Measurements from ENCODE around the gene ZNF236. TPM values are rescaled to one million over a fixed set of nuclear protein-coding genes. Genes with fewer than 3 reads are reported as not detected.
A peak's percentile ranks its signal among the peaks of the same experiment; 100 is the strongest.

ZNF236 gene
- total RNA-seq, 1 donor from 2014 or later, result 20.8 TPM

DNA sequence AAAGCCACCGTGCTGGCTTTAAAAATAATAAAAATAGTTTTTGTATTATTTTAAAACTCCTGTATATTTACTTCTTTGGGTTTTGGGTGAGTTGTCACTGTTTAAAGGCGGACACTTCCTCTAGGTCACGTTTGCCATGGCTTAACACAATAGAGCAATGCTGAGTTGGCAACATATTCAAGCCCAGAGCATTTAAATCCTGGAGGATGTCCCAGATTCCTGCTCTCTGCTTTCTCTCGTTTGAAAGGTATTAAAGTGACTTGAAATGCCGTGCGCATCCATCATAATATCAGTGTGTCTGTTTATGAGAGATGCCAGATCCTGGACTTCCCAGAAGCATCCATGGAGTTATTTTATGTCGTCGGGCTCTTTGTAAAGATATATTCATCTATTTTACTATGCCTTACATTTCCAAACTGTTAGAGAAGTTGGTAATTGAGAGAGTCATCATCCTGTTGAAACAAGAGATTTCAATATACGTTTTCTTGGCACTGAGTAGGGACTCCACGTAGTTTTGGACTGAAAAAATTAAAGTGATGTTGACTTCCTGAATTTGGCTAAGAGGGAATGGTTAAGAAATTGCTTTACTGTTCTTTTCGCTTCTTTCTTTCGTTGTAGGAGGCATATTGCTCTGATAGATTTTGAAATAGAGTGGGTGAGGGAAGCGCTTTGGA is 150.6 kb downstream of the ZNF236 start:
- DNase-seq (ENCODE audit: low spot score), result no peak

DNA sequence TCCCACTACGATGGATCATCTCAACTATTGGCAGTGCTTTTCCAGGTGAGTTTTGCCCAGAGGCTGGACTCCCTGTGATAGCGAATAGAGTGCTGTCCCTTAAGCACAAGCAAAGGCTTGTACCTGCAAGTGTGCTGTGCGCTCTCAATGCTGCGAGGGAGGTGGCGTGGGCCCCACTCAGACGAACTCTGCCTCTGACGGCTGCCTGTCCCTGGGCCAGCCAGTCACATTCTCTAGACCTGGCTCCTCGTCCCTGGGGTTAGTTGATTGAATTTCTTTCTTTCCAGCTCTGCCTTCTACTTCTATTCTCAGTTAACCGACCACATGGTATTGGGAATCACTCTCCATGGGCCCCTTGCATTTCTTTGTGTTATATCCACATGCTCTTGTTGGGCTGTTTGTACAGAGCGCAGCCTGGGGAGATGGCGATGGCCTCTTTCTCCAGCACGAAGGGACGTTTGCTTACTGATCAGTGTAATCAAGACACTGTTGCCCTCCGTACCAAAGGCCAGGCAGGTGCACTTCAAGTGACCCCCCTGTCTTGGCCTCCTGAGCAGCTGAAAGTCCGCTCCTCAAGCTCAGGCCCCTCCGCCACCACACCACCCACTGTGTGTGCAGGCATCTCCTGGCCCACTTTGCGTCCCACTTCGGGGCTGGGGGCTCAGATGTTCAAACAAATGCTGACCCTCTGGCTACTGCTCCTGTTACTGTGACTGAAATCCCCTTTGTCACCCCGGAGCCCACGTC is 151.3 kb downstream of the ZNF236 start:
- no peak for DNase-seq (ENCODE audit: low spot score)

DNA sequence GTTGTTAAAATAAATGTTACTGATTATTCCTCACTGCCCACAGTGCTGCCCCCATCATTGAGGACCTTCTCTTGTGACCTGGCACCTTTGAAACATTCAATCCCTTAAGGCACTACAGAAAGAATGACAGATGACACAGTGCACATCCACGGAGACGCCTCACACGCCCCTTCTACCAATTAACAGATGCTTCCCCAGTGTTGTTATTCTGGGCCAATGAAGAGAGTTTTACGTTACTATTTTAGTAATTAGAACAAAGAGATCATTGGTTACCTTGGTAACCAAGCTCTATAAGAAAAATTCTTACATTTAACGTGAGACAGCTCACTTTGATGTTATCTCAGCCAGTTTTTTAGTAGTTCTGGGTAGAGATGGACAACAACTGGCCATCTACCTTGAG is 152.0 kb downstream of the ZNF236 start:
- DNase-seq (ENCODE audit: low spot score), result no peak

- no peak for DNase-seq (ENCODE audit: low spot score)
Observed at GRCh38 chr18:76975577-76976110, 153.3 kb downstream of the ZNF236 start.

- DNase-seq (ENCODE audit: low spot score), result peak; percentile 58
Observed at GRCh38 chr18:76977108-76977621, 154.8 kb downstream of the ZNF236 start.

GRCh38 chr18:76977684-76978232 is 155.4 kb downstream of the ZNF236 start:
- DNase-seq (ENCODE audit: low spot score), result no peak

DNA sequence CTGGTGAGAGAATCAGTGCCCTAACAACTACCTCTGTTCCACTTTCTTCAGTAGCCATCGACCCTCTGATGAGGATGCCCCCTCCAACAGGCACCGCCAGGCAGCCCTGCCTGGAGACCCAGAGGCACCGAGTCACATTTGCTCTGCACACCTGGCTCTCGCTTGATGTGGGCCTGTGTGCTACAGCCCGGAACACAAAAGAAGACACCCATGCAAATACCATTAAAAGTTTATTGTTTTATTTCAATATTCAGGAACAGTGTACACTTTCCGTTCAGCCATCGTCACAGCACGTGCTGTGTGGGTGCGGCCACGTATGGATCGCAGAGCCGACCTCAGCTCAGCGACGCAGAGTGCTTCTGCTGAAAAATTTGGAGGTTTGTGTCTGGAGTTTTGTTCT is 156.3 kb downstream of the ZNF236 start:
- no peak for DNase-seq (ENCODE audit: low spot score)

- no peak for DNase-seq (ENCODE audit: low spot score)
Observed at GRCh38 chr18:76979111-76979751, 156.9 kb downstream of the ZNF236 start.

- no peak for DNase-seq (ENCODE audit: low spot score)
Observed at GRCh38 chr18:76979906-76980305, 157.5 kb downstream of the ZNF236 start.

- DNase-seq (ENCODE audit: low spot score), result no peak
Observed at GRCh38 chr18:76980663-76981395, 158.5 kb downstream of the ZNF236 start.

GRCh38 chr18:76981396-76981968 is 159.1 kb downstream of the ZNF236 start:
- DNase-seq (ENCODE audit: low spot score), result peak; percentile 58

DNA sequence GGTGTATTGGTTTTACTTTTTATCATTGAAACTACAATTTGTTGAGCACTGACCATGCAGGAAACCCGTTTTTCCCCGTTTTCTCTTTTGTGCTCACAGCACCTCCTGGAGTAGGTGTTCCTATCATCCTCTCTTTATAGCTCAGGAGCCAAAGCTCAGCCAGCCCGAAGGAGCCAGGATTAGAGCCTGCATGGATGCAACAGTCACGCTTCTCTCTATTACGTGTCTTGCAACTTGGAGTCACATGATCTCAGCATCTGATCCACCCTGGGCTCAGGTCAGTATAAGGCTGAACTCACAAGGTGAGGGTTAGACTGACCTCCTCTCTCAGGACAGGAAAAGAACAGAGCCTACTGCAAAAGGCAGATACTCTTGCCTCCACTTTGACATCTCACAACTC is 159.7 kb downstream of the ZNF236 start:
- DNase-seq (ENCODE audit: low spot score), result no peak

- peak; percentile 89 for DNase-seq (ENCODE audit: low spot score)
Observed at GRCh38 chr18:76982841-76983583, 160.7 kb downstream of the ZNF236 start.

GRCh38 chr18:76983613-76984051 is 161.3 kb downstream of the ZNF236 start:
- no peak for DNase-seq (ENCODE audit: low spot score)

- no peak for DNase-seq (ENCODE audit: low spot score)
Observed at GRCh38 chr18:76984193-76985155, 162.1 kb downstream of the ZNF236 start.

DNA sequence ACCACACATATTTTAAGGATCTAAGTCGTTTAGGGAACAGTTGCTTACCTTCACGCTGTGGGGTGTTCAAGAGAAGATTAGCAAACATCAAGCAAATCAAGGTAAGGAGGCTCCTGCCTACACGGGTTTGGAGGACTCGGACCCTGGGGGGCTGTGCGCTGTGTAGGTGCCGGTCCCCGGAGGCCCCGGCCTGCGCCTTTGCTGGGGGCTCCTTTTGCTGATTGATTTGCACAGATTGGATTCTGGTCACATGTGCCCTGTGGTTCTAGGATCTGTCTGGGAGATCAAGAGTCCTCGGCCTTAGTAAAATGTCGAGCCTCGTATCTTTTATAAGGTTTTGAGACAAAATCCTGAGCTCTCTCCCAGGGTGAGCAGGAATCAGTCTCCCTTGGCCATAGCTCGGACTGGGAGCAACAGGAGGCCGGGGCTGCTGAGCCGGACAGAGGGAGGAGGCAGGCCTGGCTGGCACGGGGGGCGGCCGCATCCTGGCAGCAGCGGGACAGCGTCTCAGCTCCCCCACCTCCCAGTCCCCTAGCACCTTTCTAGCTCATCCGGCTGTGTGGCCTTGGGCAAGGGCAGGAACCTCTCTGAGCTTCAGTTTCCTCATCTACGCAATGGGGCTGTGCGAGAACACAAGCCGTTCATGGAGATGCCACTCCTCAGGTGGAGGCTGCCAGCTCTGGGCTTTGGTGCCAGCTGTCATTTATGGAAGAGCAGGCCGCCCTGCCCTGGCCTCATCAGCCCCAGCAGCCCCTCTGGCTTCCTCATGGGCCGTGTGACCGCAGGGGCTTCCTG is 163.0 kb downstream of the ZNF236 start:
- DNase-seq (ENCODE audit: low spot score), result no peak

- DNase-seq (ENCODE audit: low spot score), result no peak
Observed at GRCh38 chr18:76985951-76986236, 163.5 kb downstream of the ZNF236 start.

GRCh38 chr18:76986406-76986805 is 164.0 kb downstream of the ZNF236 start:
- DNase-seq (ENCODE audit: low spot score), result no peak
